Loucy (cell line): ENCODE measurements around the gene PDE8A.

ENCODE experiments used
- H2AFZ ChIP-seq: fragments of 200-600 bp; sonication (generic); 2 replicates; pipeline ENCODE4 v1.6.0; 2016; ENCODE audit warnings: antibody characterized with exemption, mild to moderate bottlenecking, low read length, moderate library complexity
- H3F3A ChIP-seq: fragments of 200-600 bp; 2 replicates; pipeline ENCODE4 v1.6.0; 2016; ENCODE audit warnings: antibody characterized with exemption, low read depth, mild to moderate bottlenecking
- H3K27me3 ChIP-seq: fragments of 200-600 bp; sonication (generic); 2 replicates; pipeline ENCODE4 v1.6.1; 2014; ENCODE audit warnings: low read length, mild to moderate bottlenecking; ENCODE audit not compliant: insufficient read depth, poor library complexity, severe bottlenecking
- H3K36me3 ChIP-seq: fragments of 200-600 bp; sonication (generic); 2 replicates; pipeline ENCODE4 v1.6.1; 2016; ENCODE audit warnings: low read length; ENCODE audit not compliant: insufficient read depth
- H3K4me1 ChIP-seq: fragments of 200-600 bp; sonication (generic); 2 replicates; pipeline ENCODE4 v1.5.1; 2014; ENCODE audit warnings: low read length, mild to moderate bottlenecking; ENCODE audit not compliant: insufficient read depth, poor library complexity, severe bottlenecking
- H3K4me2 ChIP-seq: fragments of 200-600 bp; sonication (generic); 2 replicates; pipeline ENCODE4 v1.6.0; 2014; ENCODE audit warnings: antibody characterized with exemption, low read length, low read depth, mild to moderate bottlenecking; ENCODE audit not compliant: poor library complexity, severe bottlenecking
- H3K4me3 ChIP-seq: fragments of 200-600 bp; sonication (generic); 2 replicates; pipeline ENCODE4 v1.5.1; 2014; ENCODE audit warnings: low read length, mild to moderate bottlenecking, mixed read lengths; ENCODE audit not compliant: poor library complexity, severe bottlenecking
- H3K79me2 ChIP-seq: fragments of 200-600 bp; sonication (generic); 2 replicates; pipeline ENCODE4 v1.6.1; 2014; ENCODE audit warnings: low read length; ENCODE audit not compliant: insufficient read depth
- H3K9ac ChIP-seq: fragments of 200-600 bp; sonication (generic); 2 replicates; pipeline ENCODE4 v1.6.0; 2014; ENCODE audit warnings: mild to moderate bottlenecking, low read depth, low read length, moderate library complexity; ENCODE audit not compliant: poor library complexity, severe bottlenecking
- H3K9me2 ChIP-seq: fragments of 200-600 bp; sonication (generic); replicated peaks from 2 replicates; pipeline ENCODE4 v1.6.1; 2016; ENCODE audit warnings: low read depth, low read length, mixed read lengths
- H3K9me3 ChIP-seq: fragments of 200-600 bp; sonication (generic); 2 replicates; pipeline ENCODE4 v1.6.1; 2014; ENCODE audit warnings: mild to moderate bottlenecking, antibody characterized with exemption, low read length, low read depth; ENCODE audit not compliant: insufficient read depth
- H4K20me1 ChIP-seq: fragments of 200-600 bp; sonication (generic); 2 replicates; pipeline ENCODE4 v1.6.0; 2014; ENCODE audit warnings: antibody characterized with exemption, low read length, mild to moderate bottlenecking; ENCODE audit not compliant: insufficient read depth, poor library complexity, severe bottlenecking
- CTCF ChIP-seq: fragments of 200-600 bp; sonication (generic); conservative IDR thresholded peaks from 2 replicates; pipeline ENCODE4 v1.5.1; 2014; ENCODE audit warnings: mild to moderate bottlenecking, antibody characterized with exemption, low read length
- EZH2phosphoT487 ChIP-seq: fragments of 200-600 bp; IDR thresholded peaks from 2 replicates; pipeline ENCODE4 v1.6.1; 2018; ENCODE audit warnings: antibody characterized with exemption, mild to moderate bottlenecking, moderate library complexity, borderline replicate concordance

PDE8A gene

GRCh38 chr15:85142312-85142711 is 160.7 kb downstream of the PDE8A start:
- Histone ChIP-seq H3K9me3 (no peaks in the 10 kb centered on the region), H3K36me3 (peaks cover 14% of the 10 kb centered on the region; the same call in 1 of the 2 replicates), H3K9ac (no peak overlapping the region), H3F3A (no peaks in the 10 kb centered on the region), H3K27me3 (no peaks in the 10 kb centered on the region), H2AFZ (no peak overlapping the region), H3K4me2 (no peak overlapping the region), H3K4me3 (no peak overlapping the region), H3K4me1 (no peaks in the 10 kb centered on the region), H4K20me1 (no peaks in the 10 kb centered on the region), H3K9me2 (no peaks in the 10 kb centered on the region), H3K79me2 (no peaks in the 10 kb centered on the region)
- no peak for TF ChIP-seq CTCF
- no peak for TF ChIP-seq EZH2phosphoT487

DNA sequence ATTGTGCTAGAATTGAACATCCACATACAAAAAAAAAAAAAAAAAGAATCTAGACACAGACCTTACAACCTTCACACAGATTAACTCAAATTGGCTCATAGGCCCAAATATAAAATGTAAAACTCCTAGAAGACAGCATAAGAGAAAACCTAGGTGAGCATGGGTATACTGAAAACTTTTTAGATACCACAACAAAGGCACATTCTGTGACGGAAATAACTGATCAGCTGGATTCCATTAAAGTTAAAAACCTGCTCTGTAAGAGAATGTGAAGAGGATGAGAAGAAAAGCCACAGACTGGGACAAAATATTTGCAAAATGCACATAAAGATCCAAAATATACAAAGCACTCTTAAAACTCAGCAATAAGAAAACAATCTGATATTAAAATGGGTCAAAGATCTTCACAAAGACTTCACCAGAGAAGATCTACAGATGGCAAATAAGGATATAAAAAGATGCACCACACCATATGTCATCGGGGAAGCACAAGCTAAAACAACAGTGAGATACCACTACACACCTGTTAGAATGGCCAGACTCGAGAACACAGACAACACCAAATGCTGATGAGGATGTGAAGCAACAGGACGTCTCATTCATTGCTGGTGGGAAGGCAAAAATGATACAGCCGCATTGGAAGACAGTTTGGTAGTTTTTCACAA is 167.9 kb downstream of the PDE8A start:
- Histone ChIP-seq H3K4me3 (no peak overlapping the region), H4K20me1 (no peaks in the 10 kb centered on the region), H3F3A (no peaks in the 10 kb centered on the region), H3K79me2 (no peaks in the 10 kb centered on the region), H2AFZ (no peak overlapping the region), H3K27me3 (no peaks in the 10 kb centered on the region), H3K9me3 (no peaks in the 10 kb centered on the region), H3K9me2 (no peaks in the 10 kb centered on the region), H3K36me3 (no peaks in the 10 kb centered on the region), H3K9ac (no peak overlapping the region), H3K4me1 (no peaks in the 10 kb centered on the region), H3K4me2 (no peak overlapping the region)
- TF ChIP-seq EZH2phosphoT487: no peak
- TF ChIP-seq CTCF: no peak

- H3K9me2 ChIP-seq: no peaks in the 10 kb centered on the region
- H3K4me1 ChIP-seq: no peaks in the 10 kb centered on the region
- H3K79me2 ChIP-seq: no peaks in the 10 kb centered on the region
- no peaks in the 10 kb centered on the region for H3K27me3 ChIP-seq
- H3K36me3 ChIP-seq: no peaks in the 10 kb centered on the region
- H3K9me3 ChIP-seq: no peaks in the 10 kb centered on the region
- no peak overlapping the region for H2AFZ ChIP-seq
- TF ChIP-seq EZH2phosphoT487: no peak
- no peak for TF ChIP-seq CTCF
- no peak overlapping the region for H3K4me3 ChIP-seq
- no peak overlapping the region for H3K4me2 ChIP-seq
- no peaks in the 10 kb centered on the region for H3F3A ChIP-seq
- no peaks in the 10 kb centered on the region for H4K20me1 ChIP-seq
- no peak overlapping the region for H3K9ac ChIP-seq
Observed at GRCh38 chr15:85150130-85150480, 168.4 kb downstream of the PDE8A start.
